A549 (cell line): Measurements from ENCODE around the gene FASTKD2.

Source experiments
- CHD2 ChIP-seq: fragments of 150-350 bp; IDR thresholded peaks from 2 replicates; pipeline ENCODE4 v1.6.1; 2014; ENCODE audit warnings: low read length; ENCODE audit not compliant: partially characterized antibody
- CHD4 ChIP-seq: fragments of 200-600 bp; sonication (generic); IDR thresholded peaks from 2 replicates; pipeline ENCODE4 v1.6.1; 2016; ENCODE audit warnings: antibody characterized with exemption, mild to moderate bottlenecking, borderline replicate concordance
- EP300 ChIP-seq, 2 experiments: fragments of >200 bp; sonication (Bioruptor Twin); formaldehyde crosslinking; IDR thresholded peaks; 2 replicates in 1 of 2; 3 replicates in 1 of 2; pipeline ENCODE4 v1.6.1; 2016 to 2017
- MAFK ChIP-seq: fragments of 450-650 bp; IDR thresholded peaks from 2 replicates; pipeline ENCODE4 v1.6.1; 2014; ENCODE audit not compliant: partially characterized antibody
- MAZ ChIP-seq: fragments of 150-350 bp; IDR thresholded peaks from 2 replicates; pipeline ENCODE4 v1.6.1; 2014; ENCODE audit warnings: antibody characterized with exemption, low read depth, low read length, borderline replicate concordance
- MYC ChIP-seq: IDR thresholded peaks from 2 replicates; pipeline ENCODE4 v1.6.1; 2012; ENCODE audit warnings: mild to moderate bottlenecking, inconsistent platforms, low read length, improper control_type of control experiment, borderline replicate concordance
- NFE2L2 ChIP-seq: fragments of 150-350 bp; conservative IDR thresholded peaks from 2 replicates; pipeline ENCODE4 v1.6.1; 2014; ENCODE audit warnings: low read length
- POLR2A ChIP-seq: IDR thresholded peaks from 2 replicates; pipeline ENCODE4 v1.6.1; 2012; ENCODE audit warnings: mild to moderate bottlenecking, low read length
- RAD21 ChIP-seq, 2 experiments: fragments of >200 bp in 1 of 2; sonication (Bioruptor Twin) in 1 of 2; formaldehyde crosslinking in 1 of 2; IDR thresholded peaks in 1 of 2; conservative IDR thresholded peaks in 1 of 2; 2 replicates in 1 of 2; 3 replicates in 1 of 2; pipeline ENCODE4 v1.6.1; 2012 to 2018; ENCODE audit warnings: inconsistent platforms in 1 of 2
- RCOR1 ChIP-seq: fragments of 150-350 bp; IDR thresholded peaks from 2 replicates; pipeline ENCODE4 v1.6.1; 2014; ENCODE audit warnings: antibody characterized with exemption, low read length, low read depth
- SMC3 ChIP-seq: fragments of >200 bp; sonication (Bioruptor Twin); formaldehyde crosslinking; IDR thresholded peaks from 3 replicates; pipeline ENCODE4 v1.6.1; 2018; ENCODE audit warnings: inconsistent platforms
- TF ChIP-seq, protein P1 (sequence below): fragments of >200 bp; sonication (Bioruptor Twin); formaldehyde crosslinking; IDR thresholded peaks from 3 replicates; pipeline ENCODE4 v1.5.1; 2016
- TF ChIP-seq, protein P2 (sequence below): IDR thresholded peaks from 2 replicates; pipeline ENCODE4 v1.6.1; 2012
- TF ChIP-seq, protein P3 (sequence below): fragments of 200-600 bp; sonication (generic); IDR thresholded peaks from 2 replicates; pipeline ENCODE4 v1.6.1; 2016; ENCODE audit warnings: antibody characterized with exemption, mild to moderate bottlenecking, moderate library complexity

GRCh38 chr2:206756816-206757215 lies 8.6 kb upstream of the FASTKD2 start:
- no peak for TF ChIP-seq EP300 (IDR thresholded peaks at IDR 0.05)
- no peak for TF ChIP-seq MYC
- TF ChIP-seq, protein P1, sequence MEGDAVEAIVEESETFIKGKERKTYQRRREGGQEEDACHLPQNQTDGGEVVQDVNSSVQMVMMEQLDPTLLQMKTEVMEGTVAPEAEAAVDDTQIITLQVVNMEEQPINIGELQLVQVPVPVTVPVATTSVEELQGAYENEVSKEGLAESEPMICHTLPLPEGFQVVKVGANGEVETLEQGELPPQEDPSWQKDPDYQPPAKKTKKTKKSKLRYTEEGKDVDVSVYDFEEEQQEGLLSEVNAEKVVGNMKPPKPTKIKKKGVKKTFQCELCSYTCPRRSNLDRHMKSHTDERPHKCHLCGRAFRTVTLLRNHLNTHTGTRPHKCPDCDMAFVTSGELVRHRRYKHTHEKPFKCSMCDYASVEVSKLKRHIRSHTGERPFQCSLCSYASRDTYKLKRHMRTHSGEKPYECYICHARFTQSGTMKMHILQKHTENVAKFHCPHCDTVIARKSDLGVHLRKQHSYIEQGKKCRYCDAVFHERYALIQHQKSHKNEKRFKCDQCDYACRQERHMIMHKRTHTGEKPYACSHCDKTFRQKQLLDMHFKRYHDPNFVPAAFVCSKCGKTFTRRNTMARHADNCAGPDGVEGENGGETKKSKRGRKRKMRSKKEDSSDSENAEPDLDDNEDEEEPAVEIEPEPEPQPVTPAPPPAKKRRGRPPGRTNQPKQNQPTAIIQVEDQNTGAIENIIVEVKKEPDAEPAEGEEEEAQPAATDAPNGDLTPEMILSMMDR = no peak
- TF ChIP-seq MAFK = no peak
- no peak for TF ChIP-seq POLR2A
- no peak for TF ChIP-seq SMC3
- TF ChIP-seq NFE2L2 = no peak
- TF ChIP-seq, protein P2, sequence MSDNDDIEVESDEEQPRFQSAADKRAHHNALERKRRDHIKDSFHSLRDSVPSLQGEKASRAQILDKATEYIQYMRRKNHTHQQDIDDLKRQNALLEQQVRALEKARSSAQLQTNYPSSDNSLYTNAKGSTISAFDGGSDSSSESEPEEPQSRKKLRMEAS = no peak
- TF ChIP-seq, protein P3, sequence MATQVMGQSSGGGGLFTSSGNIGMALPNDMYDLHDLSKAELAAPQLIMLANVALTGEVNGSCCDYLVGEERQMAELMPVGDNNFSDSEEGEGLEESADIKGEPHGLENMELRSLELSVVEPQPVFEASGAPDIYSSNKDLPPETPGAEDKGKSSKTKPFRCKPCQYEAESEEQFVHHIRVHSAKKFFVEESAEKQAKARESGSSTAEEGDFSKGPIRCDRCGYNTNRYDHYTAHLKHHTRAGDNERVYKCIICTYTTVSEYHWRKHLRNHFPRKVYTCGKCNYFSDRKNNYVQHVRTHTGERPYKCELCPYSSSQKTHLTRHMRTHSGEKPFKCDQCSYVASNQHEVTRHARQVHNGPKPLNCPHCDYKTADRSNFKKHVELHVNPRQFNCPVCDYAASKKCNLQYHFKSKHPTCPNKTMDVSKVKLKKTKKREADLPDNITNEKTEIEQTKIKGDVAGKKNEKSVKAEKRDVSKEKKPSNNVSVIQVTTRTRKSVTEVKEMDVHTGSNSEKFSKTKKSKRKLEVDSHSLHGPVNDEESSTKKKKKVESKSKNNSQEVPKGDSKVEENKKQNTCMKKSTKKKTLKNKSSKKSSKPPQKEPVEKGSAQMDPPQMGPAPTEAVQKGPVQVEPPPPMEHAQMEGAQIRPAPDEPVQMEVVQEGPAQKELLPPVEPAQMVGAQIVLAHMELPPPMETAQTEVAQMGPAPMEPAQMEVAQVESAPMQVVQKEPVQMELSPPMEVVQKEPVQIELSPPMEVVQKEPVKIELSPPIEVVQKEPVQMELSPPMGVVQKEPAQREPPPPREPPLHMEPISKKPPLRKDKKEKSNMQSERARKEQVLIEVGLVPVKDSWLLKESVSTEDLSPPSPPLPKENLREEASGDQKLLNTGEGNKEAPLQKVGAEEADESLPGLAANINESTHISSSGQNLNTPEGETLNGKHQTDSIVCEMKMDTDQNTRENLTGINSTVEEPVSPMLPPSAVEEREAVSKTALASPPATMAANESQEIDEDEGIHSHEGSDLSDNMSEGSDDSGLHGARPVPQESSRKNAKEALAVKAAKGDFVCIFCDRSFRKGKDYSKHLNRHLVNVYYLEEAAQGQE = no peak
- TF ChIP-seq RCOR1 = no peak
- no peak for TF ChIP-seq MAZ
- no peak for TF ChIP-seq CHD2
- TF ChIP-seq RAD21 (conservative IDR thresholded peaks at IDR 0.05 in 1 of 2, IDR thresholded peaks at IDR 0.05 in 1 of 2) = no peak
- no peak for TF ChIP-seq CHD4
